HG02970 (cell line): ENCODE measurements around the gene RALY.

Source experiments
- ATAC-seq: cut with Tn5 transposase; IDR thresholded peaks from one replicate; pipeline ENCODE4 v1.9.1; 2021; ENCODE audit warnings: mild to moderate bottlenecking, moderate library complexity, moderate number of reproducible peaks; ENCODE audit not compliant: unreplicated experiment, low FRiP score

The RALY gene

GRCh38 chr20:34045930-34046725 lies 52.4 kb downstream of the RALY start:
- ATAC-seq, result no peak

DNA sequence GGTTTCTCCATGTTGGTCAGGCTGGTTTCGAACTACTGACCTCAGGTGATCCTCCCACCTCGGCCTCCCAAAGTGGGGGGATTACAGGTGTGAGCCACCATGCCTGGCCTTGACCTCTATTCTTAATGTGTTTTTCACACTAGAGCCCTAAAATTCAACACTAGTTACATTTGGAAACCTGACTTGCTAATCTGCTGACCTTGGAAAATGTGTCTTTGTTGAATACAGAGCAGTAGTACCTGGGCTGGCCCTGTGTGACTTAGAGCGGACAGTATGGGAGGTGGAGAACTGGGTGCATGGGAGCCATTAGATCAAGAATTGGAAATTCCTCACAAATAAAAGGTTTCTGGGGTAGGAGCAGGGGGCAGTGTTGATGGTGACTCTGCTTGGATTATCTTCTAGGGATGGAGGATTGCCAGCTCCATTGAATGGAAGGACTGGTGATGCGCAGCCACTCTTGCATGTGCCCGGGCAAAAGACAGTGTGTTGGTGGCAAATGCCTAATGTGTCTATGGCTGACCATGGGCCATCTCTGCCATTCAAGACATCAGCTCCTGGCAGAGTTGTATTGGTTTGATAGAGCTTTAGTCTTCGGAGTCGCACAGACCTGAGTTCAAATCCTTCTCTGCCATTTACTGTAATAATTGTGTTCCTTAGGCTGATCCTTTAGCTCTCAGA lies 53.4 kb downstream of the RALY start:
- ATAC-seq, result no peak

DNA sequence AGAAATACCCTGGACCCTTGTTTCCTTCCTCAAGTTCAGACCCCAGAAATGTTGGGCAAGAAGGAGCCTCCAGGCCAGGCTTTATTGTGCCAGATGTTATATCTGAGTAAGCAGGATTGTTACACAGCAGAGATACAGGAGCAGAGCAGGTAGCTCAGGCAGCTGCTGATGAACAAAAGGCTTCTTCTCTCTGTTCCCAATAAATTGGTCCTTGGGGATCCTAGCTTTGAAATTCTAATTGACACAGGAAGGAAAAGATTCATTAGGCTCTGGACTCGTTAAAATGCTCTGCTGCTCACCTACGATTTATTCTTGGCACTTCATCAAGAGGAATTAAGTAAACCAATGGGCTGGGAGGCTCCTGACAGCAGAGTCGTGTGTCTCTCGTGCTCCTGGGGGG lies 54.2 kb downstream of the RALY start:
- ATAC-seq, result no peak

GRCh38 chr20:34049389-34049788 lies 55.7 kb downstream of the RALY start:
- no peak for ATAC-seq

GRCh38 chr20:34049897-34050695 lies 56.4 kb downstream of the RALY start:
- no peak for ATAC-seq

GRCh38 chr20:34052414-34052813 lies 58.7 kb downstream of the RALY start:
- ATAC-seq, result no peak

GRCh38 chr20:34055290-34055689 lies 61.6 kb downstream of the RALY start:
- ATAC-seq, result no peak

DNA sequence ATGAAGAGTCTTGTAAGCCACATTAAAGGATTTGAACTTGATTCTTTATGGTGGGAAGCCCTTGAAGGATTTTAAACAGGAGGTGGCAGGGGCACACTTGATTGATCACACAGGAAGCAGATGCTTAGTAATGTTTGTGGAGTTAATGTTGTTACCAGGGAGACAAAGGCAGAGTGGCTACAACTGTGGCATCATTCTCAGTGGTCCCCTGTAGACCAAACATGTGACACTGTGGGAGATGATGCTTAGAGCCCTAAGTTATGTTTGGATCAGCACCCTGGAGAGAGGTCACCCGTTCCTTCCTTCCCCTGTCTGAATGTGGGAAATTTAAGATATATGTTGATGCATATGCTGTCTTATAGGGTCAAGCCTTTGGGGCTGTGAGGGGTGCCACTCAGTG lies 65.1 kb downstream of the RALY start:
- ATAC-seq, result no peak

DNA sequence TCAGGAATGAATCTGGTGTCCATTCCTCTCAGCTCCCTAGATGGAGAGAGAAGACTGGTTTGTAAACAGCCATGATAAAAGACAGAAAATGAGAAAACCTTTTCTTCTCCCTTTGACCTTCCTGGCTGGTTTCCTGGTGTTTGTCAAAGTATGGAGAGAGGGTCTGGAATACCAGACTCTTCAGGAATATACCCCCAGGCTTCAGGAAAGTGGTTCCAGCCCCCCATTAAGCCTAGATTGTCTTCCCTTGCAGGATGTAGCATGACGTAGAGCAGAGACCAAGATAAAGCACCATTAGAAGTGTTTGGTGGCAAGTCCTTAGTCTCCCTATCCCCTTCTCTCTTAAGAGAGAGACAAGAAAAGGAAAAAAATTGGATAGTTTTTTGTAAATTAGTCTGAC lies 67.3 kb downstream of the RALY start:
- ATAC-seq, result no peak

DNA sequence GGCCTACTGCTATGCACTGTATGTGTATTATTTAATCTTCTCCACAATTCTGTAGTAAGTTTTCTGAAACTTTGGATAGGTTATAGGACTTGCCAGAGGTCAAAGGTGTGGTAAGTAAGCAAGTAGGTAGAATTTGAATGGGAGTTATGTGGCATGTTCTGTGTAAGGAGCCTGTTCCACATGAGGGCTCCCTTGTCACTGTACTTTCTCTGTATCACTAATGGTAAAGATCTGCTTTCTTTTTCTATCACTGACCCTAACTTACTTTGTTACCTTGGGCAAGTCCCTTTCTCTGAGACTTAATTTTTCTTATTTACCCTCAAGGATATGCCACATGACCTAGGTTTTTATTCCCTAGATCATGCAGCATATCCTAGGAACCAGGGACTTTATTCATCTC lies 68.0 kb downstream of the RALY start:
- ATAC-seq, result no peak

GRCh38 chr20:34062570-34063482 lies 69.1 kb downstream of the RALY start:
- ATAC-seq, result no peak

GRCh38 chr20:34064286-34064685 lies 70.6 kb downstream of the RALY start:
- no peak for ATAC-seq

- ATAC-seq, result no peak
Measured at GRCh38 chr20:34065260-34065659, 71.5 kb downstream of the RALY start.

DNA sequence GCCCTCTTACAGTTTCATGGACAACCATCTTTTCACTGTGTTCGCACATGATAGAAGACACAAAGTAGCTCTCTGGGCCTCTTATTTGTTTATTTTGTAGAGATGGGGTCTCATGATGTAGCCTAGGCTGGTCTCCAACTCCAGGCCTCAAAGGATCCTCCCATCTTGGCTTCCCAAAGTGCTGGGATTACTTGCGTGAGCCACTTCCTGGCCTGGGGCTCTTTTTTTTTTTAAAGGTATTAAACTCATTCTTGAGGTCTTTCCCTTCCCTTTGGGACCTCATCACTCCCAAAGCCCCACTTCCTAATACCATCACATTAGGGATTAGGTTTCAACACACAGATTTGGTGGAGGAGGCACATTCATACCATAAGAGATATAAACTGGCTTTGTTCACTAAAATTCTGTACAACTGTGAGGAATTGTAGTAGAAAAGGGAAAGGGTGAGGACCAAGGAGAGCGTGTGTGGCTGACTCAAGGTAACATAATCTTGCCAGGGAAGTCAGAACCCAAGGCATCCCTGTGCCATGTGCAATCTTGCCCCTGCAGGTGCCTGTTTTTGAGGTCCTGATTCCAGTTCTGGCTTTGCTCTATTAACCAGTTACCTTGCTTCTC lies 72.9 kb downstream of the RALY start:
- ATAC-seq, result no peak

- ATAC-seq, result no peak
Measured at GRCh38 chr20:34068001-34068400, 74.3 kb downstream of the RALY start.

GRCh38 chr20:34069341-34070078 lies 75.8 kb downstream of the RALY start:
- no peak for ATAC-seq

DNA sequence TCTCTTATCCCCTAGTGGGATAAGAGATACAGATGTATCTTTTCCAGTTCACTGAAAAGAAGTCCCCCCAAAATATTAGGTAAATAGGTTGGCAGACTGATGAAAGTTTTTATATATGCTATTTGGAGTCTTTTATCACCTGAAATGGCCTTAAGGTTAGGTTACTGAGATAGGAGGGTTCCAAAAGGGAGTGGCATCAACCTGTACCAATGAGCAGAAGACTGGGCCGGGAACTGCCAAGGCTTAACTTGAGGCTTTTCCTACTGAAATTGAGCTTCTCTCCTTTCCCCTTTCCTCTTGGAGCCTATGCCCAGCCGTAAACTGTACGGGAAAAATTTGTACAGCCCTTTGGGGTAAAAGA lies 76.3 kb downstream of the RALY start:
- ATAC-seq, result no peak

DNA sequence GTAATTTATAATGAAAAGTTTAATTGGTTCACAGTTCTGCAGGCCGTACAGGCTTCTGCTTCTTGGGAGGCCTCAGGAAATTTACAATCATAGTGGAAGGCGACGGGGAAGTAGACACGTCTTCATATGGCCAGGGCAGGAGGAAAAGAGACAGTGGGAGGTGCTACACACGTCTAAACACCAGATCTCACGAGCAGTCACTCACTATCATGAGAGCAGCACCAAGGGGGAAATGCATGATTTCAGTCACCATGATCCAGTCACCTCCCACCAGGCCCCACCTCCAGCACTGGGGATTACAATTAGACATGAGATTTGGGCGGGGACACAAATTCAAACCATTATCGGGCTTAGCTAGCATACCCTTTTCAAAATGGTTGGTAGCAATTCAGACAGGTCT lies 77.1 kb downstream of the RALY start:
- ATAC-seq, result no peak

GRCh38 chr20:34072076-34072475 lies 78.4 kb downstream of the RALY start:
- no peak for ATAC-seq
